GM18526 (cell line): ENCODE results near the gene BMERB1.

Experiments
- POLR2A ChIP-seq: IDR thresholded peaks from 3 replicates; pipeline ENCODE4 v1.6.1; 2011; ENCODE audit not compliant: insufficient read length; ENCODE audit errors: extremely low read depth

Gene BMERB1

DNA sequence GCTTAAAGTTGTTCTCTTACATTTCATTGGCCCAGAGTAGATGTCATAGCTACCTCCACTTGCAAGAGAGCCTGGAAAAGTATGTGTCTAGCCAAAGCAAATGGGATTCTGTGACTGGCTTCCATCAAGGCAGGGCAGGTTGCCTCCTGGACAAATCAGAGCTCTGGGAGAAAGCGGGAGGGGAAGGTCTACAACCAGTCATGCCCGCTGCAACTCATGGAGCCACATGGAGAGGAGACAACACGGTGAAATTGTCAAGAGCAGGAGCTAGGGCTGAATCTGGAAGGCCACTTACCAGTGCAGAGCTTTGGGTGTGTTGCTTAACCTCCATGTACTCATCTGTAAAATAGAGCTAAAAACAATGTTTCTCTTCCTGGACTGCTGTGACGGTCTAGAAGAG lies 124.8 kb downstream of the BMERB1 start:
- no peak for TF ChIP-seq POLR2A

DNA sequence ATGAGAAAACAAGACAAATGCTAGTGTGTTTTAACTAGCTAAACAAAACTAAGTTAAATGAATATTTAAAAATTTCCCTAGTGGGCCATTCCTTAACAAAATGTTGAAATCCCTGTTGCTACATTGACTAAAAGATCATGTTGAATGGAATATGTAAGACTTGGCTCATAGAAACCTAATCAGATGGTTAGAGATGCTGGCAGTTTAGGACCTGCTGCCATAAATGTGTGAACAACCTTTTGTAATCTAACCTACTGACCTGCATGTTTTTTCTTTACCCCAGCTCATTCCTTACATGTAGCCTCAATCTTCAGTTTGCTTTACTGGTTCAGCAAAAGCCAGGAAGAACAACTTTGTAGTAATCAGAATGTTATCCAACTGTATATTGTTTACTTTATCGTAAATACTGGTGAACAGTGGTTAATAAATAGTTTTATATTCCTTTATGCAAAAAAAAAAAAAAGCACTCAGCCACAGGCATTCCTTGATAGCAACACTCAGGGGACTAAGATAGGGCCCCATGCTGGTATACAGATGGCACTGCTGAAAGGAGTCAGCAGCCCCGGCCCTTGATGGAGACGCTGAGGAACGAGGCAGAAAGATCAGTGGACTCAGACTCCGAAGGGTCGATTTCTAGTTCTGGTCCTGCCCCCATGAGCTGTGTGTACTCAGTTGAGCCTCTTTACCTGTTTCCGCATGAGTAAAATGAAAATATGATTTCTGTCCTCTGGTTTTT lies 130.4 kb downstream of the BMERB1 start:
- TF ChIP-seq POLR2A = no peak

DNA sequence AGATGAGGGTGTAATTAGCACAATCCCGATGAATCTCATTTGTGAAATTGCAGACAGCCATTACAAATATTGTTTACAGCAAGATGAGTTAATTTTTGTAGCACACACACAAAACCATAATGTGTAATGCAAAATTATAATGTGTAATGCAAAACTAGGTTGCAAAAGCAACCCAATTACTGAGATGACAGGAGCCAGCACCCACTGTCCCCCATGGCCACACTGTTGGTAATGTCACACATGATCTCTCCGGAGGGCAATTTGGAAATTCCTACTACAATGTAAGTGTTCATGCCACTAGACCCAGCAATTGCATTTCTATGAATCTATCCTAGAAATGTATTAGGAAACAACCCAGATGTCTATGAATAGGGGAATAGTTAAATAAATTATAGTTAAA lies 131.7 kb downstream of the BMERB1 start:
- TF ChIP-seq POLR2A = no peak

DNA sequence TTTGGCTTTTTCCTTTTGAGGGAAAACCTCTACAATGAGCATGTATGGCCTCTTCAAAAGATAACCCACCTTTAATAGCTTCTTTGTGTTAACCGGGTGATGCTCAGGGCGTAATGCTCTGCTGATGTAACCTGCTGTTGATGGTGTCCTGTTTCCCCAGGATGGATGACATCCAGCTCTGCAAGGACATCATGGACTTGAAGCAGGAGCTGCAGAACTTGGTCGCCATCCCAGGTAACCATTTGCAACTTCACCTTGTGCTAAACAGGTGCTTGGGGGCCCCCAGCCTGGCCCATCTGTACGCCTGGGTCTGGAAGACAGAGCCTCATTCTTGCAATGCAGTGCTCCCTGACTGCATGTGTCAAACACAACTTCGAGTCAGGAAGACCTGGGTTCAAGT lies 133.4 kb downstream of the BMERB1 start:
- no peak for TF ChIP-seq POLR2A

DNA sequence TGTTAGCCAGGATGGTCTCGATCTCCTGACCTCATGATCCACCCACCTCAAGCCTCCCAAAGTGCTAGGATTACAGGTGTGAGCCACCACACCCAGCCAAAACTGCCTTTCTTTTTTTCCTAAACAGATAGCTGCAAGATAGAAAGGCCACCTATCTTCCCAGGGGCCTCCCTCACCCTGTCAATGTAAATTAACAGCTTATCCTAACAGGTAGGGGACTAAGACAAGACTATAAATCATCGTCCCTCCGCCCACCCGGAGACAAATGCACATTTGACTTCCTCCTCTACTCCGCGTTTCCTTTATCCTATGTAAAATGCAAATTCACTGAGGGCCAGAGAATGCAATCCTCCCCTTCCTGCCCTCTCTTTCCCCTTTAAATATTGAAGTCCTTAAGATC lies 137.2 kb downstream of the BMERB1 start:
- no peak for TF ChIP-seq POLR2A

DNA sequence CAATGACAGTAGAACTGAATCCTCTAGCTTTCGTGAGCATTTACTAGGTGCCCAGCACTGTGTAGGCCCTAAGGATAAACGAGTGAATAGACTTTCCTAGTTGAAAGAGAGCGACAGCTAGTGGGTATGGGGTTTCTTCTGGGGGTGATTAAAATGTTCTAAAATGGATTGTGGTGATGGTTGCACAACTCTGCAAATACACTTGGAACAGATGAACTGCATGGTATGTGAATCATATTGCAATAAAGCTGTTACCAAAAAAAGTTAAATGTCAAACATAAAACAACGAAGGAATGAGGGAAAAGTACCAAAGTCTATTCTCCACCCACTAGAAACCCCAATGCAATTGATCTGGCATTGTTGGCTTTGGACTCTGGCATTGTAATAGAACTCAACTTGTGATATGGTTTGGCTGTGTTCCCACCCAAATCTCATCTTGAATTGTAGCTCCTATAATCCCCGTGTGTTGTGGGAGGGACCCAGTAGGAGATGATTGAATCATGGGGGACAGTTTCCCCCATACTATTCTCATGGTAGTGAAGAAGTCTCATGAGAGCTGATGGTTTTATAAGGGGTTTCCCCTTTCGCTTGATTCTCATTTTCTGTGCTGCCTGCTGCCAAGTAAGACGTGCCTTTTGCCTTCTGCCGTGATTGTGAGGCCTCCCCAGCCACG lies 138.1 kb downstream of the BMERB1 start:
- TF ChIP-seq POLR2A = no peak

DNA sequence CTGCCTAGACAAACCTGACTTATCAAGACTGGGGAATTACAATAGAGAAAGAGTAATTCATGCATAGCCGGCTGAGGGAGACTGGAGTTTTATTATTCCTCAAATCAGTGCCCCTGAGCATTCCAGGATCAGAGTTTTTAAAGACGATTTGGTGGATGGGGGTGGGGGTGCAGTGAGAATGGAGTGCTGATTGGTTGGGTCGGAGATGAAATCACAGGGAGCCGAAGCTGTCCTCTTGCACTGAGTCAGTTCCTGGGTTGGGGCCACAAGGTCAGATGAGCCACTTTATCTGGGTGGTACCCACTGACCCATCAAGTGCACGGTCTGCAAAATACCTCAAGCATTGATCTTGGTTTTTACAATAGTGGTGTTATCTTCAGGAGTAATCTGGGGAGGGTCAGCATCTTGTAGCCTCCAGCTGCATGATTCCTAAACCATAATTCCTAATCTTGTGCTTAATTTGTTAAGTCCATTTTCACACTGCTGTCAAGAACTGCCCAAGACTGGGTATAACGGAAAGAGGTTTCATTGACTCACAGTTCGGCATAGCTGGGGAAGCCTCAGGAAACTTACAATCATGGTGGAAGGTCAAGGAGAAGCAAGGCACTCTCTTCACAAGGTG lies 139.0 kb downstream of the BMERB1 start:
- no peak for TF ChIP-seq POLR2A

DNA sequence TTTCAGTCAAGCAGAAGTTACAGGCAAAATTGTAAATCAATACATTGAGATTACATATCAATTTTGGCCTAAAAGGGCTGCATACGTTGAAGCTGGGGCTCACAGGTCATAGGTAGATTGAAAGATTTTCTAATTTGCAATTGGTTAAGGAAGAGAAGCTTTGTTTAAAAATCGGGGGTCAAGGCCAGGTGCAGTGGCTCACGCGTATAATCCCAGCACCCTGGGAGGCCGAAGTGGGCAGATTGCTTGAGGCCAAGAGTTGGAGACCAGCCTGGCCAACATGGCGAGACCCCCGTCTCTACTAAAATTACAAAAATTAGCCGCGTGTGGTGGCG lies 140.2 kb downstream of the BMERB1 start:
- no peak for TF ChIP-seq POLR2A

DNA sequence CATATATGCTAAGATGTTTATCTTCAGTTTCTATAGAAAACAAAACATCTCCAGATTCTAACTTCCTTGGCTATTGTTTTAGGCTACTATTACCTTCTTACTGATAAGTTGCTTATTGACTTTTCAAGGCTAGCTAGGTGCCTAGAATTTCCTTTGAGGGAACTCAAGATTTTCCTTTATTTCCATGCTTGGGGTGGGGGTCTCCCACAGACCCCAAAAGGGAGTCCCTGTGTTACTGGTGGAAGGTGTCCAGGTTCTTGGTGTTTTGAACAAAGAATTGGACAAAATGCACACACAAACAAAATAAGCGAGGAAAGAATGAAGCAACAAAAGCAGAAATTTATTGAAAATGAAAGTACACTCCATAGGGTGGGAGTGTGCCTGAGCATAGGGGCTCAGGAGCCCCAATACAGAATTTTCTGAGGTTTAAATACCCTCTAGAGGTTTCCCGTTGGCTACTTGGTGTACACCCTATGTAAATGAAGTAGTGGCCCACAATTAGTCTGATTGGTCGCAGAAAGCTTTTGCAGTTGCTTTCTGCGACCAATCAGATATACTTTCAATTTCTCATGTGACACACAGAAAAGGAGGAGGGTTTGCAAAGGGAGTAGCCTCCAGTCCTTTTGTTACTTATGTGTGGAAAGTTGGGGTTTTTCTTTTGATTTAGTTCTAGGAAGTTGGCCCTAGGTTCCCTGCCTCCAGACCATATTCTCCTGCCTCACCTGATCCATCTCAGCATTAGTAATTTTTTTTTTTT lies 141.1 kb downstream of the BMERB1 start:
- TF ChIP-seq POLR2A = no peak

DNA sequence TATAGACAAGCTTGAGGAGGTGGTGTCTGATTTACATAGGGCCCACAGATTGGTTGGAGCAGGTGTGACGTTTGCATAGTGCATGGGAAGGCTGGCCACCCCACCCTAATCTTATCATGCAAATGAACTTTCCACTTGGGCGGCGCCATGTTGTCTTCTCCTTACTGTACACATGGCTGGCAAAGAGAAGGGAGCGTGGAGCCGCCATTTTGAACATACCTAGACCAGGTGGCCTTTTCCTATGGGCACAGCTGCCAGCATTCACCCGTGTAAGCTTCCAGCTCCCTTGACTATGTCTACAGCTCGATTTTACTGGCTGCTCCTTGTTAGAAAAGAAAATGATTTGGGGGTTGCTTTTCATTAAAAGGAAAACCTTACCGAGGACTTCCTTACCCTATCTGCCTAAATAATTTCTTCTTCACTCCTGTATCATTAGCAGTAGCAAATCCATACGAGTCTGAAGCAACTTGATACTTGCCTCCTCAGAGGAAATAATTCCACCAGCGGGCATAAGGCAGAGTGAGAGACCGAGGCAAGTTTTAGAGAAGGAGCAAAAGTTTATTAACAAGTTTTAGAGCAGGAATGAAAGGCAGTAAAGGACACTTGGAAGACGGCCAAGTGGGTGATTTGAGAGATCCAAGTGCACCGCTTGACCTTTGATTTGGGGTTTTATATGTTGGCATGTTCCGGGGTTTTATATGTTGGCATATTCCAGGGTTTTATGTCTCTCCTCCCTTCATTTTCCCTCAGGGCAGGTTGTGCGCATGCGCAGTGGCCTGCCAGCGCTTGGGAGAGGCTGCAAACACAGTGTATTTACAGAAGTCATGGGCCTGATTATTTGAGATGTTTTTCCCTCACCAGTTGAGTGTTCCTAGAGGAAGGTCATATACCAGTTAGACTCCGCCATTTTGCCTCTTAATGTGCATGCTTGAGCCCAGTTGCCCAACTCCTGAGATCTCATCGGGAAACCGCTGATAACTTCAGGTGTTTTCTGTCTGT lies 142.9 kb downstream of the BMERB1 start:
- TF ChIP-seq POLR2A = no peak

DNA sequence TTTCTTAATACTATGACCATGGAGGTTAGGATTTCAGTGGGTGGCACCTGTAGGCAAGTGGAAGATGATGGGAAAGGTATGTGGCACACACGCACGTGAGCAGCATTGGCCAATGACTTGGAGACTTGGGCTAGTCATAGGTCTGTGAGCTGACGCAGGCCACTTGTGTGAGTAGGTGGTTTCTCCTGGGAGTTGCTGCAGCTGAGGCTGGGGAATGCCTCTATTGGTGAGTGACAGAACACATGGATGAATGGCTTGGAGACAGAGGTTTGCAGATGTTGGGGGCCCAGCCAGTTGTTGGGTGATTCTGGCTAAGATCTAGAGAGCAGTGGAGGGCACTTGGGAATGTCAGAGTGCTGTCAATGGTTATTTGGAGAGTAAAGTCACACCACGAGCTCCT lies 144.4 kb downstream of the BMERB1 start:
- no peak for TF ChIP-seq POLR2A

DNA sequence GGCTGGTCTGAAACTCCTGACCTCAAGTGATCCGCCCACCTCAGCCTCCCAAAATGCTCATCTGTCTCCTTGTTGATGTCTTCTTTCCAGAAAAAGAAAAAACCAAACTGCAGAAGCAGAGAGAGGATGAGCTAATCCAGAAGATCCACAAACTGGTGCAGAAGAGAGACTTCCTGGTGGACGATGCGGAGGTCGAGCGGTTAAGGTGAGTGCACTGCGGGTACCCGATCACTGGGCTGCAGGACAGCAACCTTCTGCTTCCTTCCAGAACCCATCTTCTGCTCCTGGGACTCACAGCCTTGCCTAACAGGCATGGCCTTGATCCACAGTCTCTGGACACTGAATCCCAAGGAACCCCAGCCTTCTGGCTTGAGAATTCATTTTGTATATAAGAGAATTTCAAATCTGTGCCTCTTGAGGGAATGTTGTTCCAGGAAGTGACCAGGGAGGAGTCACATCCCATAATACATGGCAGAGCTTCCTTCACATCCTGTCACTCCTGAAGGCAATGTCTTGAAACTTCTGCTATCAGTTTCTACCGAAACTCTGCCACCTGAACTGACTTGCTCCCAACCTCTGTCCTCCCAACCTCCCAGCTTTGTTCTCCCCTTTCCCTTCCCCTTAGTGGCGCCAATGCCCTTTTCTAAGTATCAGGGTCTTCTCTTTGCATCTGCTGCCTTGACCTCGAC lies 146.9 kb downstream of the BMERB1 start:
- TF ChIP-seq POLR2A = no peak

DNA sequence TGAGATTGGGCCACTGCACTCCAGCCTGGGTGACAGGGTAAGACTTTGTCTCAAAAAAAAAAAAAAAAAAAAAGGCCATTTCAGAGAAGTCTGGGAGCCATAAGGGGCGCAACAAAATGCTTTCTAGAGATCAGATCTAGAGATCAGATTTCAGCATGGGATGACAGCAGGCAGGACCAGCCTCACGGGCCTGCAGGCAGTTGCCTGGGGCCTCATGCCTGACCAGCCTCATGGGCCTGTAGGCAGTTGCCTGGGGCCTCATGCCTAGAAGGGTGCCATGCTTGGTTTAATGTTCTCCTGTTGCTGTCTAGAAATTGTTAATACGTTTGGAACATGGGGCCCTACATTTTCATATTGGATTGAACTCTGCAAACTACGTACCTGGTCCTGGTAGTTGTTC lies 149.1 kb downstream of the BMERB1 start:
- TF ChIP-seq POLR2A = no peak

DNA sequence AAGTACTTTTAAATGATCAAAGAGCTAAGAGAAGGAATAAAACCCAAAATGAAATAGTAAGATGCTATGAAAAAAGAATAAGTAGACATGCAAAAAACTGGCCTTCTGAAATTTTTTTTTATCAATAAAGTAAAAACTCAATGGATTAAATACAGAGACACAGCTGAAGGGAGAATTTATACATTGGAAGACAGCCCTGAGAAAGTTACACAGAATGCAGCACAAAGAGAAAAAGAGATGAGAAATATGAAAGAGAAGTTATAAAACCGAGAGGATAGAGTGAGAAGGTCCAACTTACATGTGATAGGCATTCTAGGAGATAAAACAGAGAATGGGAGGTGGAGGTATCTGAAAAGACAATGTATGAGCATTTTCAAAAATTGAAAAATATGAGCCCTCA lies 151.6 kb downstream of the BMERB1 start:
- no peak for TF ChIP-seq POLR2A
